A549 (cell line): ENCODE measurements around the gene GNG7. TPM values are rescaled to one million over a fixed set of nuclear protein-coding genes. Genes with fewer than 3 reads are reported as not detected.
"Not testable (repeated sequence)": the region's sequence is repeated elsewhere in the genome, so short reads cannot be mapped to it uniquely, and the experiment has no call there.

ENCODE experiments used
- ATAC-seq, 2 experiments: fragments of 200-7000 bp in 1 of 2; fragments of >200 bp in 1 of 2; cut with Nextera tagmentation in 1 of 2; cut with Tn5 transposase in 1 of 2; 3 replicates each; pipeline versions ENCODE4 v1.8.0 to v1.9.1; 2018 to 2020; ENCODE audit warnings: mild to moderate bottlenecking in 1 of 2, moderate library complexity in 1 of 2
- CTCF ChIA-PET: fragments of 300-600 bp; sonication (Branson Sonifier 250); formaldehyde crosslinking; extraction: SDS; loops from one replicate; lab custom pipeline; 2021; ENCODE audit warnings: antibody characterized with exemption, inconsistent platforms; lab: Yijun Ruan, JAX
- POLR2A ChIA-PET: fragments of 350-600 bp; formaldehyde crosslinking; extraction: SDS; loops from one replicate; lab custom pipeline; 2021; ENCODE audit warnings: antibody characterized with exemption, inconsistent platforms; lab: Yijun Ruan, JAX
- DNase-seq, 2 experiments: peaks; one replicate each; pipeline versions ENCODE4 v3.0.0 to v3.0.0-alpha.2; 2011 to 2016; ENCODE audit warnings: low read depth in 1 of 2, low spot score in 1 of 2
- FAIRE-seq: peaks from 2 replicates; lab custom pipeline; 2011; peaks lifted over from hg19 to GRCh38; lab: Jason Lieb, UNC
- H3K27ac ChIP-seq, 2 experiments: fragments of >200 bp; sonication (Bioruptor Twin); formaldehyde crosslinking; 3 replicates each; pipeline ENCODE4 v1.5.1; 2016 to 2017
- H3K4me1 ChIP-seq: fragments of >200 bp; sonication (Bioruptor Twin); formaldehyde crosslinking; 3 replicates; pipeline ENCODE4 v1.6.1; 2016
- H3K4me2 ChIP-seq: fragments of >200 bp; sonication (Bioruptor Twin); formaldehyde crosslinking; 3 replicates; pipeline ENCODE4 v1.6.1; 2016
- H3K4me3 ChIP-seq: fragments of >200 bp; sonication (Bioruptor Twin); formaldehyde crosslinking; 3 replicates; pipeline ENCODE4 v1.5.1; 2016
- H3K9me3 ChIP-seq: fragments of >200 bp; sonication (Bioruptor Twin); formaldehyde crosslinking; 3 replicates; pipeline ENCODE4 v1.6.1; 2016
- BCL3 ChIP-seq: fragments of >200 bp; sonication (Bioruptor Twin); formaldehyde crosslinking; IDR thresholded peaks from 3 replicates; pipeline ENCODE4 v1.6.1; 2016
- BHLHE40 ChIP-seq: IDR thresholded peaks from 2 replicates; pipeline ENCODE4 v1.6.1; 2012; ENCODE audit warnings: low read depth, low read length, inconsistent platforms
- CTCF ChIP-seq: fragments of >200 bp; sonication (Bioruptor Twin); formaldehyde crosslinking; IDR thresholded peaks from 3 replicates; pipeline ENCODE4 v1.5.1; 2016
- E2F6 ChIP-seq: IDR thresholded peaks from 2 replicates; pipeline ENCODE4 v1.6.1; 2012; ENCODE audit warnings: low read depth, borderline replicate concordance
- EHMT2 ChIP-seq: fragments of 200-600 bp; sonication (generic); IDR thresholded peaks from 2 replicates; pipeline ENCODE4 v1.6.1; 2016; ENCODE audit warnings: antibody characterized with exemption, low read depth, mild to moderate bottlenecking, moderate library complexity
- ELK1 ChIP-seq: fragments of 150-350 bp; IDR thresholded peaks from 2 replicates; pipeline ENCODE4 v1.6.1; 2014; ENCODE audit warnings: low read depth, mild to moderate bottlenecking, low read length
- ESRRA ChIP-seq: fragments of 150-350 bp; IDR thresholded peaks from 2 replicates; pipeline ENCODE4 v1.6.1; 2014; ENCODE audit warnings: mild to moderate bottlenecking, low read length, borderline replicate concordance
- FOSB ChIP-seq: fragments of 250-450 bp; sonication (Bioruptor Pico); IDR thresholded peaks from 2 replicates; pipeline ENCODE4 v1.5.0; 2020; ENCODE audit warnings: mild to moderate bottlenecking, moderate library complexity
- HES2 ChIP-seq: fragments of >200 bp; sonication (Bioruptor Twin); formaldehyde crosslinking; IDR thresholded peaks from 2 replicates; pipeline ENCODE4 v1.6.1; 2016
- HEYL ChIP-seq: fragments of 250-450 bp; sonication (Bioruptor Pico); IDR thresholded peaks from 2 replicates; pipeline ENCODE4 v1.8.0; 2021; ENCODE audit warnings: mild to moderate bottlenecking, moderate library complexity
- HOXB13 ChIP-seq: fragments of 250-450 bp; sonication (Bioruptor Pico); IDR thresholded peaks from 2 replicates; pipeline ENCODE4 v1.5.0; 2020; ENCODE audit warnings: low read depth, mild to moderate bottlenecking, moderate library complexity
- HOXB5 ChIP-seq: fragments of 250-450 bp; sonication (Bioruptor Pico); IDR thresholded peaks from 2 replicates; pipeline ENCODE4 v1.5.0; 2020; ENCODE audit warnings: mild to moderate bottlenecking, moderate library complexity
- JUNB ChIP-seq: fragments of >200 bp; sonication (Bioruptor Twin); formaldehyde crosslinking; IDR thresholded peaks from 2 replicates; pipeline ENCODE4 v1.6.1; 2016
- KDM5A ChIP-seq: fragments of 200-600 bp; sonication (generic); IDR thresholded peaks from 2 replicates; pipeline ENCODE4 v1.6.1; 2016; ENCODE audit warnings: antibody characterized with exemption, mild to moderate bottlenecking
- NPAS2 ChIP-seq: fragments of 250-450 bp; sonication (Bioruptor Pico); IDR thresholded peaks from 2 replicates; pipeline ENCODE4 v1.8.0; 2022; ENCODE audit warnings: mild to moderate bottlenecking, moderate library complexity, borderline replicate concordance
- PBX3 ChIP-seq: IDR thresholded peaks from 2 replicates; pipeline ENCODE4 v1.6.1; 2012
- POLR2AphosphoS2 ChIP-seq: conservative IDR thresholded peaks from 2 replicates; pipeline ENCODE4 v1.6.1; 2012; ENCODE audit warnings: low read length, improper control_type of control experiment, inconsistent platforms
- RARB ChIP-seq: fragments of 250-450 bp; sonication (Bioruptor Pico); IDR thresholded peaks from 2 replicates; pipeline ENCODE4 v1.8.0; 2021; ENCODE audit warnings: mild to moderate bottlenecking, moderate library complexity
- RFX5 ChIP-seq: fragments of 450-650 bp; IDR thresholded peaks from 2 replicates; pipeline ENCODE4 v1.7.1; 2014; ENCODE audit warnings: antibody characterized with exemption, mild to moderate bottlenecking, moderate library complexity
- RNF2 ChIP-seq: fragments of 200-600 bp; sonication (generic); IDR thresholded peaks from 2 replicates; pipeline ENCODE4 v1.6.1; 2016; ENCODE audit warnings: low read depth, mild to moderate bottlenecking, antibody characterized with exemption, moderate library complexity, borderline replicate concordance
- SREBF2 ChIP-seq: fragments of 450-650 bp; IDR thresholded peaks from 2 replicates; pipeline ENCODE4 v1.6.1; 2014; ENCODE audit warnings: mild to moderate bottlenecking, moderate library complexity
- TP53 ChIP-seq: fragments of 250-450 bp; sonication (Bioruptor Pico); IDR thresholded peaks from 2 replicates; pipeline ENCODE4 v1.5.0; 2021; ENCODE audit warnings: mild to moderate bottlenecking, moderate library complexity
- WGBS: methylation state at CpG from one replicate; pipeline ENCODE4 v1.1.6; 2017; ENCODE audit errors: missing lambda C conversion rate; 5-methylcytosine and 5-hydroxymethylcytosine counted together
- polyA plus RNA-seq, 4 experiments: library from polyadenylated mRNA; depleted of rRNA in 3 of 4; stranded (reverse); fragments of >200 nt; fragmentation: RNase III in 1 of 4; extraction: RNeasy Plus Mini Kit Qiagen cat#74134 plus additional on column Dnase treatment in 1 of 4; gene quantifications; 2 replicates in 3 of 4; 3 replicates in 1 of 4; pipeline ENCODE4 v1.2.3, GENCODE V29; 2011 to 2017

The GNG7 gene
- polyA plus RNA-seq, 2 of the 4 experiments (the other 2 are of a cell fraction), result 0.06 to 0.08 TPM

- CTCF ChIA-PET, result interaction anchor here (6.3 to 9.1 kb wide), 2 partner anchors 30 to 135 kb away, joined by 65 to 156 read pairs; partner anchors contain the start of gene GADD45B
- 66% methylated on average over 3 of the region's 7 CpGs for WGBS
- ATAC-seq, result no peak
Observed at GRCh38 chr19:2608602-2608922, 93.9 kb downstream of the GNG7 start.

GRCh38 chr19:2607712-2608601, 94.5 kb downstream of the GNG7 start:
- no peak for DNase-seq
- H3K4me2 ChIP-seq, result no peak overlapping the region
- ATAC-seq, result no peak
- H3K9me3 ChIP-seq, result no peaks in the 10 kb centered on the region
- H3K4me1 ChIP-seq, result peaks cover 7% of the 10 kb centered on the region; the same call in 2 of the 3 replicates
- WGBS, result 88% methylated on average over 37 of the region's 47 CpGs
- FAIRE-seq, result no peak
- CTCF ChIA-PET, result interaction anchor here (0.6 to 9.1 kb wide), 4 partner anchors 103 to 180 kb away, joined by 3 to 156 read pairs (median 6); partner anchors contain the start of gene GADD45B
- TF ChIP-seq RARB (no peak), ELK1 (no peak), KDM5A (no peak), HEYL (CRISPR knock-in tag) (no peak), E2F6 (no peak), RFX5 (no peak), POLR2AphosphoS2 (no peak), EHMT2 (no peak), BCL3 (no peak), HES2 (no peak), RNF2 (no peak), NPAS2 (no peak), HOXB13 (no peak), ESRRA (no peak), SREBF2 (no peak), CTCF (no peak), JUNB (no peak), PBX3 (no peak)
- POLR2A ChIA-PET, result interaction anchor here (0.8 to 1.1 kb wide), 2 partner anchors 20 to 132 kb away, joined by 3 read pairs; partner anchors contain the start of gene GADD45B
- peak overlapping the region in 1 of 2 experiments; percentile 55; a peak in 1 of 6 replicates for H3K27ac ChIP-seq
- H3K4me3 ChIP-seq, result no peak overlapping the region

More at GRCh38 chr19:2608602-2608922, 93.9 kb downstream of the GNG7 start:
- TF ChIP-seq POLR2AphosphoS2 (no peak), RARB (no peak), TP53 (CRISPR knock-in tag) (no peak), ELK1 (no peak), BHLHE40 (no peak), HOXB5 (no peak), FOSB (CRISPR knock-in tag) (no peak), SREBF2 (no peak)
- DNase-seq (no peak), FAIRE-seq (no peak)
- POLR2A ChIA-PET, result interaction anchor here (0.8 to 1.1 kb wide), 2 partner anchors 21 to 133 kb away, joined by 3 read pairs; partner anchors contain the start of gene GADD45B
- no peak overlapping the region for H3K4me2 ChIP-seq
- H3K4me1 ChIP-seq, result peaks cover 13% of the 10 kb centered on the region; the same call in 2 of the 3 replicates
- H3K9me3 ChIP-seq, result no peaks in the 10 kb centered on the region
- H3K4me3 ChIP-seq, result no peak overlapping the region
- H3K27ac ChIP-seq, result peak overlapping the region in 1 of 2 experiments; percentile 16; a peak in 1 of 6 replicates

- H3K27ac ChIP-seq, H3K4me2 ChIP-seq, ATAC-seq, CTCF ChIA-PET, DNase-seq, H3K4me1 ChIP-seq, H3K4me3 ChIP-seq, FAIRE-seq, H3K9me3 ChIP-seq: not testable (repeated sequence)
- POLR2A ChIA-PET, result interaction anchor here (2.4 kb wide), 1 partner anchor 131 kb away, joined by 6 read pairs; the partner anchor contains the start of gene GADD45B
- WGBS, result 70% methylated on average over 9 of the region's 9 CpGs
Observed at GRCh38 chr19:2606774-2607173, 95.7 kb downstream of the GNG7 start.
